LoVo (cell line): ENCODE results near the gene BLCAP.
A peak's percentile ranks its signal among the peaks of the same experiment; 100 is the strongest.
"Not testable (repeated sequence)": the region's sequence is repeated elsewhere in the genome, so short reads cannot be mapped to it uniquely, and the experiment has no call there.

Experiments used
- DNase-seq: peaks from one replicate; pipeline ENCODE4 v3.0.0-alpha.2; 2016; ENCODE audit warnings: low spot score

The BLCAP gene

DNA sequence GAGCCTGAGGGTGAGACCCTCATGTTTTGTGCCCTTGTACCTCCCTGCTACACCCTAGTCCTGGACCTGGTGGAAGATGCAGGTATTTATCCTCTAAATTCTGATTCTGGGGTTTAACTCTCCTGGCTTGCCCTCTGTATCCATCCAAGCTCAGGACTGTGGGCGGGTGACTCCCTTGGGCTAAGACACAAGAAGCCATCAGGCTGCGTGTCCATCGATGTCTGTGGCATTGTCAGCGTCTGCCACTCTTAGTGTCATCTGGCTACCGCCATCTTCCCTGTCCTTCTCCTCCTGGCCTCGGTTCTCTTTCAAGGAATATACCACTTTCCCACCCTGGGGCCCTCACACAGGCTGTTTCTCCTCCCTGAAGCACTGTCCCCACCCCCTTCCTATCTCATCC is 28.9 kb upstream of the BLCAP start:
- no peak for DNase-seq

DNA sequence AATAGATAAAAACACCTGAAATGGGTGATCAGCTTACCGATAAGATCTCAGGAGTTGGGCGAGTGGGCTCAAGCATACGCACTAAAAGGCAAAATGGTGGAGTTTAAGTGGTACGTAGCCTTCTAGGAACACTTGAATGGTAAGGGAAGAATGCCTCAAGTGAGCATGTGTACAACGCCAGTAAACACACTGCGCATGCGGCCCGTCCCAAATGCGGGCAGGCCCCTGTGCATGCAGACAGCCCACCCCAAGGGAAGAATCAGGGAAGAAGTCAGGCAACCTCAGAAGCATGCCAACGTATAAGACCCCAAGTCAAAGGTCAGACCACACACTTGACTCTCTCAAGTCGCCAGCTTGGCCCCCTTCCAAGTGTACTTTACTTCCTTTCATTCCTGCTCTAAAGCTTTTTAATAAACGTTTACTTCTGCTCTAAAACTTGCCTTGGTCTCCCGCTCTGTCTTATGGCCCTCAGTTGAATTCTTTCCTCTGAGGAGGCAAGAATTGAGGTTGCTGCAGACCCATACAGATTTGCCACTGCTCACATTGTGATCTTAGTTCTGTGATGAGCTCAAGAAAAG is 27.1 kb upstream of the BLCAP start:
- not testable (repeated sequence) for DNase-seq

DNA sequence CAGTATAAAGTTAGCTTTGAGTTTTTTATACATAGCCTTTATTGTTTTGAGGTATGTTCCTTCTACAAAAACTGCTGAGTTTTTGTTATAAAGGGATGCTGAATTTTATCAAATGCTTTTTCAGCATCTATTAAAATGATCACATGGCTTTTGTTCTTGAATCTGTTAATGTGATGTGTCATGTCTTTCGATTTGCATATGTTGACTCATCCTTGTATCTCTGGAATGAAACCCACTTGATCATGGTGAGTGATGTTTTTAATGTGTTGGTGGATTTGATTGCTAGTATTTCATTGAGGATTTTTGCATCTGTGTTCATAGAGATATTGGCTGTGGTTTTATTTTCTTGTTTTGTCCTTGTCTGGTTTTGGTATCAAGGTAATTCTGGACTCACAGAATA is 24.7 kb upstream of the BLCAP start:
- no peak for DNase-seq

DNA sequence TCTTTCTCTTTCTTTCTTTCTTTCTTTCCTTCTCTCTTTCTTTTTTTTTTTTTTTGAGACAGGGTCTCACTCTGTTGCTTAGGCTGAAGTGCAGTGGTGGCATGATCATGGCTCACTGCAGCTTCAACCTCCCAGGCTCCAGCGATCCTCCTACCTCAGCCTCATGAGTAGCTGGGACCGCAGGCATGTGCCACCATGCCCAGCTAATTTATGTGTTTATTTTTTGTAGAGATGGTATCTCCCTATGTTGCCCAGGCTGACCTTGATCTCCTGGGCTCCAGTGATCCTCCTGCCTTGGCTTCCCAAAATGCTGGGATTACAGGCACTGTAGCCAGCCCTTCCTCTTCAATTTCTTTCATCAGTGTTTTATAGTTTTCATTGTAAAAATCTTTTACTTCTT is 24.0 kb upstream of the BLCAP start:
- DNase-seq, result not testable (repeated sequence)

DNA sequence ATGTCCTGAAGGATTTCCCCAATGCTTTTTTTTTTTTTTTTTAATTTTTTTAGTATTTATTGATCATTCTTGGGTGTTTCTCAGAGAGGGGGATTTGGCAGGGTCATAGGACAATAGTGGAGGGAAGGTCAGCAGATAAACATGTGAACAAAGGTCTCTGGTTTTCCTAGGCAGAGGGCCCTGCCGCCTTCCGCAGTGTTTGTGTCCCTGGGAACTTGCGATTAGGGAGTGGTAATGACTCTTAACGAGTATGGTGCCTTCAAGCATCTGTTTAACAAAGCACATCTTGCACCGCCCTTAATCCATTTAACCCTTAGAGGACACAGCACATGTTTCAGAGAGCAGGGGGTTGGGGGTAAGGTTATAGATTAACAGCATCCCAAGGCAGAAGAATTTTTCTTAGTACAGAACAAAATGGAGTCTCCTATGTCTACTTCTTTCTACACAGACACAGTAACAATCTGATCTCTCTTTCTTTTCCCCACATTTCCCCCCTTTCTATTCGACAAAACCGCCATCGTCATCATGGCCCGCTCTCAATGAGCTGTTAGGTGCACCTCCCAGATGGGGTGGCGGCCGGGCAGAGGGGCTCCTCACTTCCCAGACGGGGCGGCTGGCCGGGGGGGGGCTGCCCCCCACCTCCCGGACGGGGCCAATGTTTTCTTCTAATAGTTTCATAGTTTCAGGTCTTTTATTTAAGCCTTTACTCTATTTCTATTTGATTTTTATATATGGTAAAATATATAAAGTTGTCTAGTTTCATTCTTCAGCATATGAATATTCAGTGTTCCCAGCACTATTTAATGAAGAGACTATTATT is 22.6 kb upstream of the BLCAP start:
- not testable (repeated sequence) for DNase-seq

DNA sequence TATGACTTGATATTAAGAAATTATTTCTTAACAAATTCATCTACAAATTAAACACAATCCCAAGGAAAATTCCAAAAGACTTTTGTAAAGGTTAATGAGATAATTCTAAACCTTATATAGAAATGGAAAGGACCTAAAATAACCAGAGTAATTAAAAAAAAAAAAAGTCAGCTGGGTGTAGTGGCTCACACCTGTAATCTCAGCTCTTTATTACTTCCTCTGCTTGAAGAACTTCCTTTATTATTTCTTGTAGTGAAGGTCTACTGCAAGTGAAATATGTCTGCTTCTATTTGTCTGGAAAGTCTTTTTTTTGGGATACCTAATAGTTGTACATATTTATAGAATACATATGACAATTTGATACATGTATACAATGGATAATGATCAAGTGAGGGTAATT is 20.2 kb upstream of the BLCAP start:
- no peak for DNase-seq

DNA sequence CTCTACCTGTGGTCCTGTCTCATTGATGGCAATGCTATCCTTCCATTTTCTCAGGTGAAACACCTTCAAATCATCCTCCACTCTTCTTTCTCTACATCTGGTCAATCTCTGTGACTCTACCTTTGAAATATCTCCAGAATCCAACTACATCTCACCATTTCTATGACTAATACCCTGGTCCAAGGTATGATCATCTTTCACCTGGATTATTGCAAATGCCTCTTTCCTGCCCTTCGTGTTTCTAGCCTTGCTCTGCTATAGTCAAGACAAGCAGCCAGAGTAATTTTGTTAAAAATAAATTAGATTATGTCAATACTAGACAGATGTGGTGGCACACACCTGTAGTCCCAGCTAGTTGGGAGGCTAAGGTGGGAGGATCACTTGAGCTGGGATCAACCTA is 17.8 kb upstream of the BLCAP start:
- no peak for DNase-seq

DNA sequence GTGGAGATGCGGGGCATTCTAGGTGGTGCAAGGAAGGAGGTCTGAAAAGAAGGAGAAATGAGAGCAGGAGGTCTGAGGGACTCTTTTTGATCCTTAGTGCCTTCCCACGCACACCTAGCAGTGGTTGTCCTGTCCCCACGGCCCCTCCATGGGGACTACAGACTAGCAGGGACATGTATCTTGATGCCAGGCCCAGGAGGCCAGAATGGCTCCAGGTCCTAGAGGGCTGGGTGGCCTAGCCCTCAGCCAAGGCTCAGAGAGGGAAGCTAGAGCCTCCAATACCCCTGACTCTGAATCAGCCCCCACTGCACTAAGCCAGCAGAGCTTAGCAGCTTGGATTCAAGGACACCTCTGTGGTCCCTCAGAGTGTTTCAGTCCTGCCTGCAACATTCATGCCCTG is 16.7 kb upstream of the BLCAP start:
- no peak for DNase-seq

DNA sequence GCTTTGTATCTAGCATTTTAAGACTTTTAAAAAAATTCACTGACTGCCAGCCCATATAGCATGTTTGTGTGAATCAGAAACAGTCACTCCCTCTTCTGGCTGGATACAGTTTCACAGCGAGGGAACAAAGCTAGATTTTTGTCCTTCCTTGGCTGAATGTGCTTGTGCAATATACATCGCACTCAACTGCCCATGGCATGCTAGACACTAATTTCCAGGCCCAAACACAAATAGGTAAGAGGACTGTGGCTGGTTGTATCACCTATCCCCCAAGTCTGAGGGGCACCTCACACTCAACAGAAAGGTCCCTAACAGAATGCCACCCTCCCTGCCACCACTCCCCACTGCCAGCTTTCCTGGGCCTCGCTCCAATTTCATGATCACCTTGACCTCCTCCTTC is 16.2 kb upstream of the BLCAP start:
- DNase-seq, result no peak

DNA sequence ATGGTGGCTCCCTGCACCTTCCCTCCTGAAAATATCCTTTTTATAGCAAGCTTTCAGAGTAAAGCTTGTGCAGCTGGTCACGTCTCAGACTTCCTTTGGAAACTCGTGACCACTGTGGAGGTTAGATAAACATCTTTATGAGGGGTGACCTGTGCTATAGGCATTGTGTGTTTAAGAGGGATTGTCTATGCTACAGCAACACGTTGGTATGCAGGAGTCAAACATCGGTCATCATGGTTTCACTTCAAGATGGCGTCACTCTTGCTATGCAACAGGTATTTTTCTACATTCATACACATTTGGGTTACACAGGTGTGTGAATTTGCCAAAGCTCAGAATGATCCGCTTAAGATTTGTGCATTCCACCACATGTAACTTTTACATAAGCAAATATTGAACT is 14.6 kb upstream of the BLCAP start:
- peak; percentile 44 for DNase-seq

DNA sequence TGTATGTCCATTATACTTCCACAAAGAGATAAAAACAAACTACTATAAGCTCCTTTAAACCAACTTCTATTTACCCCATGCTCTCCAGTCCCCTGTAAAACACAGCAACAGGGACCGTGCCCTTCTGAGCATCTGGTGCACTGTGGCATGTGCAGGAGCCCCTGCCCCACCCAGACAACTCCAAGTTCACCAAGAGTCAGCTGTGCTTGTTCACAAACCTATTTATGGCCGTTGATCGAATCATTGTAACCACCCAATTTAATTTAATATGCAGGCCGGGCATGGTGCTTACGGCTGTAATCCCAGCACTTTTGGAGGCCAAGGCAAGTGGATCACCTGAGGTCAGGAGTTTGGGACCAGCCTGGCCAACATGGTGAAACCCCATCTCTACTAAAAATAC is 13.7 kb upstream of the BLCAP start:
- no peak for DNase-seq

DNA sequence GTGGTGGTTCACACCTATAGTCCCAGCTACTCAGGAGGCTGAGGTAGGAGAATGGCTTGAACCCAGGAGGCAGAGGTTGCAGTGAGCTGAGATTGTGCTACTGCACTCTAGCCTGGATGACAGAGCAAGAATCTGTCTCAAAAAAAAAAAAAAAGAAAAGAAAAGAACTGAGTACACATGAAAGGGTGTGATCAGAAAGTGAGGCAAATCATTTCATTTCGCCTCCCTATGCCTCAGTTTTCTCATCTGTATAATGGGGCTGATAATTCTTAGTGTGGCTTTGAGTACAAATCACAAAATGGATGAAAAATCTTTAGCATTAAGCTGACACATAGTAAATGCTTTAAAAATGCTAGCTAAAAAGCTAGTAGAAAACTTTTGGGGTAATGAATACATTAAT is 13.2 kb upstream of the BLCAP start:
- DNase-seq, result not testable (repeated sequence)

DNA sequence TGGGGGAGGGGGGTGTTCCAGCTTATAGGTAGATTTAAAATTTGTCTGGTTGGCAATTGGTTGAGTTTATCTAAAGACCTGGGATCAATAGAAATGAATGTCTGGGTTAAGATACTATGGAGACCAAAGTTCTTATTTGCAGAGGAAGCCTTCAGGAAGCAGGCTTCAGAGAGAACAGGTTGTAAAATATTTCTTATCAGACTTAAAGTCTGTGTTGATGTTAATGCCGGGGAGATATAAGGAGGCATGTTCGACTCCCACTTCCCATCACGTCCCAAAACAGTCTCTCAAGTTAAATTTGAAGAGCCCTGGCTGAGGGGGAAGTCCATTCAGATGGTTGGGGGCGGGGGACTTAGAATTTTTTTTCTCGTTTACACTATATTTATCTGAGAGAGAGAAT is 12.3 kb upstream of the BLCAP start:
- DNase-seq, result no peak

DNA sequence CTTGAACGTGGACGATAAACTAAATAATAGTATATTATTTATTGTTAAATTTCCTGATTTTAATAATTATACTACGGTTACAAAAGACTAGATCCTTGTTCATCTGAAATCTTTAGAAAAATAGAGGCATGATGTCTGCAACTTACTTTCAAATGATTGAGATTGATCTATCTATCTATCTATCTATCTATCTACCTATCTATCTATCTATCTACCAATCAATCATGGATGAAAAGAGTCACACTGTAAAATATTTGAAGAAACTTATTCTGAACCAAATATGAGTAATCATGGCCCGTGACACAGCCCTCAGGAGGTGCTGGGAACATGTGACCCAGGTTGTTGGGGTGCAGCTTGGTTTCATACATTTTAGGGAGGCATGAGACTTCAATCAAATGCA is 11.7 kb upstream of the BLCAP start:
- DNase-seq, result no peak

DNA sequence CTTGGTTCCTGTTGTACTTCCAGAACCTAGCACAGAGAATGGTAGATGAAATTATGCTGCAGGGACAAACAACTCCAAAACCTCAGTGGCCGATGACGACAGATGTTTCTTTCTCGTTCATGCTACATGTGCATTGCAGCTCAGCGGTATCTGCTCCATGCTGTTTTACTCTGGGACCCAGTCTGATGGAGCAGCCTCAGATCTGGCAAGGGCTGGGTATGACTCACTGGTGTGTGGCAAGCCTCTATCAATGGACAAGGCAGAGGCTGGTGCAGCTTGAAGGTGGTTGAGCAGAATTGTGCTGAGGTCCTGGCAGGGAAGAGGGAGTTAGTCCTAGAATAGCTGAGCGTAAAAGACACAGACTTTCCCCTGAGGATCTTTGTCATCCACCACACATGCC is 10.3 kb upstream of the BLCAP start:
- DNase-seq, result no peak

DNA sequence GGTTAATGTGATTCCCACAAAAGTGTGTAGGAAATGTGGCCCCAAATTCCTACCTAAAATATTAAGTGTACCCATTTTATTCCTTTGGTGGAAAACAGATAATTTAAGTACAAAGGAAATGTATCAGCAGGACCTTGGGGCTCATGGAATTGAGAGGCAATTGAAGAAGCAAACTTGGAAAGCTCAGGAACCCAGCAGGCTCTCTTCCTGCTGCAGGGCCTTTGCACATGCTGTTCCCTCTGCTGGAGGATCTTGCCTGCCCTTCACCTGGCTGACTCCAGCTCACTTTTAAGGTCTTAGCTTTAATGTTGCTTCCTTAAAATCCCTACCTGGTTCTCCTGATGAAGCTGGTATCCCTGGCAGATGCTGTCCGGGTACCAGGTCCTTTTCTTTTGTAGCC is 9.8 kb upstream of the BLCAP start:
- no peak for DNase-seq

DNA sequence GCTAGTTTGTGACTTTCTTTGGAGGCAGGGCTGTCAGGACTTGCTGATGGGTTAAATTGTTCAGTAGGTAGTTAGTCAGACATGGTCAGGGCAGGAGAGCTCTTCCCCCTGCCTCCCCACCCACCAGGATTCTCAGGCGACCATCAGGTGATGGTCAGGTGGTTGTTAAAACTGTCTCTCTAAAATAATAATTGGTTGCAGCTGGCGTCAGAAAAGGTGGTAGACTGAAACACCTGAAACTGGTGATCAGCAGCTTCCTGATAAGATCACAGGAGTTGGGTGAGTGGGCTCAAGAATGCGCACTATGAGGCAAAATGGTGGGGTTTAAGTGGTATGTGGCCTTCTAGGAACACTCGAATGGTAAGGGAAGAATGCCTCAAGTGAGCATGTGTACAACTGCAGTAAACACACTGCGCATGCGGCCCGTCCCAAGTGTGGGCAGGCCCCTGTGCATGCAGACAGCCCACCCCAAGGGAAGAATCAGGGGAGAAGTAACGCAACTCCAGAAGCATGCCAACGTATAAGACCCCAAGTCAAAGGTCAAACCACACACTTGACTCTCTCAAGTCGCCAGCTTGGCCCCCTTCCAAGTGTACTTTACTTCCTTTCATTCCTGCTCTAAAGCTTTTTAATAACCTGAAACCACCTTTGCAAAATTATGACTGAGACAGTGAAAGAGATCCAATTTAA is 7.9 kb upstream of the BLCAP start:
- no peak for DNase-seq

DNA sequence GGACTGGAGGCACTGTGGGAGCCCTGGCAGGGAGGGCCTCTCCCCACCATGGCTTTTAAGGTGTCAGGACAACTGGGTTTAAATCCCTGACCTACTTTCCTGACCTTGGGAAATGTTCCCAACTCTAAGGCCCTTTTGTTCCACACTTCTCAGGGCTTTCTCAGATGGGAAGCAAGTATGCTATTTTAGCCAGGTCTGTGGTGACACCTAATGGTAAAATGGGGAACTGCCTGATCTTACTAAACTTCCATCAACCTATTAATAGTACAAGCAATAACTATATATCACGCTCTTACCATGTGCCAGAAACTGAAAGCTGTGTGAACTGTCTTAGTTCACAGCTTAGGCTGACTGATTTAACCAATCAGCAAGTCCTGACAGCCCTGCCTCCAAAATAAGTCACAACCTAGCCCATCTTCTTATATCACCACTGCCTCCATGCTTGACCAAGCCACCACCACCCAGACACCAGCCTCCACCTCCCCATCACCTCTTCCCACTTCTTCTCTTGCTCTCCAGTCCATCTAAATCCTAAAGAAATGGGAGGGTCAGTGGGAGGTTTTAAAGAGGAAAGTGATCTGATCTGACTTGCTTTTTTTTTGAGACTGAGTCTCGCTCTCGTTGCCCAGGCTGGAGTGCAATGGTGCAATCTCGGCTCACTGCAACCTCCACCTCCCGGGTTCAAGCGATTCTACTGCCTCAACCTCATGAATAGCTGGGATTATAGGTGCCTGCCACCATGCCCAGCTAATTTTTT is 6.9 kb upstream of the BLCAP start:
- peak; percentile 70 for DNase-seq

DNA sequence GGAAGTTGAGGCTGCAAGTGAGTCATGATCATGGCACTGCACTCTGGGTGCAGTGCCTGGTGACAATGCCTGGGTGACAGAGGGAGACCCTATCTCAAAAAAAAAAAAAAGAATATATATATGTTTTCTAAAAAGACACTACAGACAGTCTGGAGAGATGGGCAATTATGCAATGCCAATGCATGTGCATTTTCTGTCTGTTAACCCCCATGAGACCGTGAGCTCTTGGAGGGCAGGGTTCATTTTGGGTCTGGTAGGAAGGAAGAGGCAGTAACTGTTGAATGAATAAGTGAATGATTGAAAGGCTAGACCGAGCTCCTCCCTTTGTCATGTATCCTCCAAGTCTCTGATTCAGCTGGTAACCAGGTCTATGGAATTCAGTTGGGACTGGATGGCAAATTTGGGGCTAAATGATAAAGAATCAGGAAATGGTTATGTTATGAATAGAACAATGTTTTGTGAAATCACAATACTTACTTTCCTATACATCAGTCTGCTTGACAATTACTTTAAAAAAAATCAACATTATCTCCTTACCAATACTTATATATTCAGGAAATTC is 5.6 kb upstream of the BLCAP start:
- no peak for DNase-seq

DNA sequence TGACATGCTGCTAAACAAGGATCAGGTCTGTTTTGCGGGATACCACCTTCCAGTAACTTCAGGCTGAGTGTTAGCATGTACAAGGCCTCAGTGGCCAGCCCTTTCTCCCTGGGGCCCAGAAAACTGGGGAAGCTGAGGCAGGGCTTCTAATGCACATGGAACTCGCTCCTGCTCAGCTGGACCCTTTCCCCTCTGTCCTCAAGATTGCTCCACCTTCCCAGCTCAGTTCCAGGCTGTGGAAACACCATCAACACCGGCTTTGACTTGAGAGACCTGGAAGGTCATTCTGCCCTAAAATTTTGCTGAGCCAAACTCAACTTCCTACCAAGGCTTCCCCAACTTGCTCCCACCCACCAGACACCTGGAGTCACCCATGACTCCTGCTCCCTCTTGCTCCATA is 4.2 kb upstream of the BLCAP start:
- DNase-seq, result no peak

DNA sequence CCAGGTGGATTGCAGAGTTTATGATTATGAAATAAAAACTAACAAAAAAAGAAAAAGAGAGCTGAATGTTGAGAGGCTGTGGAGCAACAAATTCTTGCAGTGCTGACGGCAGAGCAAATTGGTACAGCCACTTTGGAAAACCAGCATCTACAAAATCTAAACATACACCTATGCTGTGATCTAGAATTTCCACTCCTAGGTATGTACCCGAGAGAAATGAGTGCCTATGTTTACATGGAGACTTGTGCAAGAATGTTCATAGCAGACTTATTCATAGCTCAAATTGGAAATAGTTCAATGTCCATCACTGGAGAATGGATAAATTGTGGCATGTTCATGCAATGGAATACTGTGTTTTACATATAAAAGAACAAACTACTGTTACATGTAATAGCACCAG is 3.0 kb upstream of the BLCAP start:
- no peak for DNase-seq

DNA sequence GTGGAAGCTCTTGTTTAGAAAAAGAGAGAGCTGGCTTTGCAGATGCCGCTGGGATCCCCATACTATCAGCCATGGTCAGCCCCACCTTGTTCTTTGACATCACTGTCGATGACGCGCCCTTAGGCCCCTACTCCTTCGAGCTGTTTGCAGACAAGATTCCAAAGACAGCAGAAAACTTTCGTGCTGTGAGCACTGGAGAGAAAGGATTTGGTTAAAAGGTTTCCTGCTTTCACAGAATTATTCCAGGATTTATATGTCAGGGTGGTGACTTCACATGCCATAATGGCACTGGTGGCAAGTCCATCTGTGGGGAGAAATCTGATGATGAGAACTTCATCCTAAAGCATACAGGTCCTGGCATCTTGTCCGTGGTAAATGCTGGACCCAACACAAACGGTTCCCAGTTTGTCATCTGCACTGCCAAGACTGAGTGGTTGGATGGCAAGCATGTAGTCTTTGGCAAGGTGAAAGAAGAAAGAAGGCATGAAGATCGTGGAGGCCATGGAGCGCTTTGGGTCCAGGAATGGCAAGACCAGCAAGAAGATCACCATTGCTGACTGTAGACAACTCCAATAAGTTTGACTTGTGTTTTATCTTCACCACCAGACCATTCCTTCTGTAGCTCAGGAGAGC is 2.4 kb upstream of the BLCAP start:
- no peak for DNase-seq
